Calu3 (cell line): ENCODE measurements around the gene ABCF2. TPM values are rescaled to one million over a fixed set of nuclear protein-coding genes. Genes with fewer than 3 reads are reported as not detected.

Experiments used
- BruUV-seq: library from RNA; stranded (reverse); fragments of 400-500 nt; replicated peaks from 2 replicates; lab custom pipeline; 2021; lab: Mats Ljungman, UMichigan
- CTCF ChIA-PET: fragments of 300-600 bp; sonication (Branson Sonifier 250); formaldehyde crosslinking; loops from one replicate; lab custom pipeline; 2022; ENCODE audit warnings: antibody characterized with exemption; lab: Charles Lee
- DNase-seq: peaks from one replicate; pipeline ENCODE4 v3.0.0; 2022
- H3K27ac Mint-ChIP-seq: one replicate; pipeline ENCODE4 v1.8.0; 2022; ENCODE audit warnings: mixed read lengths; ENCODE audit not compliant: unreplicated experiment
- H3K27me3 Mint-ChIP-seq: one replicate; pipeline ENCODE4 v1.8.0; 2022; ENCODE audit warnings: mixed read lengths; ENCODE audit not compliant: unreplicated experiment
- H3K36me3 Mint-ChIP-seq: one replicate; pipeline ENCODE4 v1.8.0; 2022; ENCODE audit warnings: mild to moderate bottlenecking, moderate library complexity, mixed read lengths; ENCODE audit not compliant: insufficient read depth, unreplicated experiment
- H3K4me1 Mint-ChIP-seq: one replicate; pipeline ENCODE4 v1.8.0; 2022; ENCODE audit warnings: mild to moderate bottlenecking, low read depth, mixed read lengths; ENCODE audit not compliant: unreplicated experiment
- H3K4me3 Mint-ChIP-seq: one replicate; pipeline ENCODE4 v1.8.0; 2022; ENCODE audit warnings: mild to moderate bottlenecking, low read depth, moderate library complexity, mixed read lengths; ENCODE audit not compliant: unreplicated experiment
- H3K9me3 Mint-ChIP-seq: one replicate; pipeline ENCODE4 v1.8.0; 2022; ENCODE audit warnings: low read depth, mixed read lengths; ENCODE audit not compliant: unreplicated experiment
- intact Hi-C: fragments of 100-400 bp; cut with micrococcal nuclease; formaldehyde crosslinking; loops from one replicate; pipeline ENCODE4 v1.10.0; 2022; ENCODE audit not compliant: unreplicated experiment
- total RNA-seq: library from RNA; stranded (reverse); gene quantifications from 2 replicates; pipeline ENCODE4 v1.2.3, GENCODE V29; 2022
- TF ChIP-seq, protein P1 (sequence below): fragments of 200-600 bp; IDR thresholded peaks from one replicate; pipeline ENCODE4 v1.8.0; 2022; ENCODE audit warnings: antibody characterized with exemption; ENCODE audit not compliant: unreplicated experiment

Gene ABCF2
- total RNA-seq, 1 experiment from 2014 or later: 49.7 TPM

- BruUV-seq: no TSS peak
- Mint-ChIP-seq H3K27me3 (peaks cover 100% of the 10 kb centered on the region), H3K27ac (no peak overlapping the region), H3K36me3 (peaks cover 16% of the 10 kb centered on the region), H3K4me3 (peak overlapping the region; percentile 46), H3K9me3 (no peaks in the 10 kb centered on the region), H3K4me1 (peaks cover 28% of the 10 kb centered on the region)
- intact Hi-C loops: no loop called here
- CTCF ChIA-PET: interaction anchor here (0.8 kb wide), 1 partner anchor 36 kb away, joined by 5 read pairs; no protein-coding TSS in a partner anchor
- no peak for DNase-seq
- TF ChIP-seq, protein P1, sequence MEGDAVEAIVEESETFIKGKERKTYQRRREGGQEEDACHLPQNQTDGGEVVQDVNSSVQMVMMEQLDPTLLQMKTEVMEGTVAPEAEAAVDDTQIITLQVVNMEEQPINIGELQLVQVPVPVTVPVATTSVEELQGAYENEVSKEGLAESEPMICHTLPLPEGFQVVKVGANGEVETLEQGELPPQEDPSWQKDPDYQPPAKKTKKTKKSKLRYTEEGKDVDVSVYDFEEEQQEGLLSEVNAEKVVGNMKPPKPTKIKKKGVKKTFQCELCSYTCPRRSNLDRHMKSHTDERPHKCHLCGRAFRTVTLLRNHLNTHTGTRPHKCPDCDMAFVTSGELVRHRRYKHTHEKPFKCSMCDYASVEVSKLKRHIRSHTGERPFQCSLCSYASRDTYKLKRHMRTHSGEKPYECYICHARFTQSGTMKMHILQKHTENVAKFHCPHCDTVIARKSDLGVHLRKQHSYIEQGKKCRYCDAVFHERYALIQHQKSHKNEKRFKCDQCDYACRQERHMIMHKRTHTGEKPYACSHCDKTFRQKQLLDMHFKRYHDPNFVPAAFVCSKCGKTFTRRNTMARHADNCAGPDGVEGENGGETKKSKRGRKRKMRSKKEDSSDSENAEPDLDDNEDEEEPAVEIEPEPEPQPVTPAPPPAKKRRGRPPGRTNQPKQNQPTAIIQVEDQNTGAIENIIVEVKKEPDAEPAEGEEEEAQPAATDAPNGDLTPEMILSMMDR: no peak
These were observed 23.5 kb upstream of the ABCF2 start for GRCh38 chr7:151250181-151251132.

DNA sequence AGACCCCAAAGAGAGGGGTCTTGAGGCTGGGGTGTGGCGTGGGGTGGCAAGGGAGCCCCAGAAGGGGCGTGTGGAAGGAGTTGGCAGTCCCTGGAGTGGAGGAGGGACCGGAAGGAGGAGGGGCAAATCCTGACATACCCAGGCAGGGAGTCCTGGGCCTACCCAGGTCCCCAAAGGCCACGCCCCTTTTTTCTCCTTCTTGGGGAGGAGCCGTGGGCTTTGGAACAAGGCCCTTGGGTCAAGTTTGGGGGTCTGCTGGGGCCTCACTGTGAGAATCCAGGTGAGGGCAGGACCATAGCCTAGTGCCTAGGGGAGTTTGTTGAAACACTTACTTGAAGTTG, 22.7 kb upstream of the ABCF2 start:
- Mint-ChIP-seq H3K36me3 (peaks cover 18% of the 10 kb centered on the region), H3K4me1 (peaks cover 28% of the 10 kb centered on the region), H3K4me3 (peak overlapping the region; percentile 69), H3K9me3 (no peaks in the 10 kb centered on the region), H3K27ac (no peak overlapping the region), H3K27me3 (peaks cover 95% of the 10 kb centered on the region)
- no TSS peak for BruUV-seq
- CTCF ChIA-PET: interaction anchor here (0.6 to 0.7 kb wide), 2 partner anchors 65 to 187 kb away, joined by 3 to 8 read pairs; no protein-coding TSS in a partner anchor
- TF ChIP-seq, protein P1: no peak
- intact Hi-C loops: loop anchor here (5.0 kb wide), 1 partner anchor 53 kb away; no protein-coding TSS in a partner anchor
- DNase-seq: no peak

DNA sequence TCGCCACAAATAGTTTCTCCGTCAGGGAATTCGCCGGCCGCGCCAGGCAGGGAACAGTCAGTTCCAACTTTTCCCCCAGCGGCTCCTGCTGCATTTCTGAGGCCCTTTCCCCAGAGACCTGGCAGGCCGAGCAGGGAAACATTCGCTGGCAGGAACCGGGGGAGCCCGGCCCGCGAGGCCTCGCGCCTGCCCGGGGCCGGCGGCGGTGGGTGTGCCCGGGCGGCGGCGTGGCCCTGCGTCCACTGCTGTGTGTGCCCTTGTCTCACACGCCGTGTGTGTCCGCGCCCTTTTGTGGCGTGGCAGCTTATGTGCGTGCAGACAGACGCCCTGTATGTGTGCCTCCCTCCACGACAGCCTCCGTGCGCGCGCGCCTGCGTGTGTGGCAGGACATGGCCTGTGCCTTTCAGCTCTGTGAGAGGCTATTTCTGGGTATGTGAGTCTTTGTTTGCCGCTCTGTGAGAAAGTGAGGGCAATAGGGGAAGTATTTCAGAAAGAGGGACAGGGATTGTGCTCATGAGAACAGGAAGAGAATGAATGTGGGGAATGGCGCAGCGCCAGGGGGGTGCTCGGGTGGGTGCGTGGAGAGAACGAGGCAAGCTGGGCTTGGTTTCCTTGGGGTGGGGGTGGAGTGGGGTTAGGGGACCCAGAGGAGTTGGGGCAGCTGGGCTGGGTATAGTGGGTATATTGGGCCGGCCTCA, 22.2 kb upstream of the ABCF2 start:
- H3K27ac Mint-ChIP-seq: no peak overlapping the region
- DNase-seq: peak; percentile 42
- intact Hi-C loops: loop anchor here (5.0 kb wide), 1 partner anchor 53 kb away; no protein-coding TSS in a partner anchor

More for the DNA sequence above, 22.2 kb upstream of the ABCF2 start:
- TF ChIP-seq, protein P1: no peak
- BruUV-seq: no TSS peak
- H3K4me3 Mint-ChIP-seq: peak overlapping the region; percentile 69
- H3K4me1 Mint-ChIP-seq: peaks cover 28% of the 10 kb centered on the region
- CTCF ChIA-PET: interaction anchor here (0.6 to 0.8 kb wide), 3 partner anchors 31 to 188 kb away, joined by 3 to 9 read pairs (median 8); no protein-coding TSS in a partner anchor
- peaks cover 22% of the 10 kb centered on the region for H3K36me3 Mint-ChIP-seq
- H3K9me3 Mint-ChIP-seq: no peaks in the 10 kb centered on the region
- H3K27me3 Mint-ChIP-seq: peaks cover 95% of the 10 kb centered on the region
